Ramos (cell line): ENCODE measurements around the gene TMEM161B.
"Not testable (repeated sequence)": the region's sequence is repeated elsewhere in the genome, so short reads cannot be mapped to it uniquely, and the experiment has no call there.

Experiments used
- in situ Hi-C: fragments of 300-500 bp; cut with MboI; formaldehyde crosslinking; loops from one replicate; pipeline ENCODE4 v1.14.3; 2022; ENCODE audit warnings: low sequenced_read_pairs; ENCODE audit not compliant: unreplicated experiment

Gene TMEM161B

DNA sequence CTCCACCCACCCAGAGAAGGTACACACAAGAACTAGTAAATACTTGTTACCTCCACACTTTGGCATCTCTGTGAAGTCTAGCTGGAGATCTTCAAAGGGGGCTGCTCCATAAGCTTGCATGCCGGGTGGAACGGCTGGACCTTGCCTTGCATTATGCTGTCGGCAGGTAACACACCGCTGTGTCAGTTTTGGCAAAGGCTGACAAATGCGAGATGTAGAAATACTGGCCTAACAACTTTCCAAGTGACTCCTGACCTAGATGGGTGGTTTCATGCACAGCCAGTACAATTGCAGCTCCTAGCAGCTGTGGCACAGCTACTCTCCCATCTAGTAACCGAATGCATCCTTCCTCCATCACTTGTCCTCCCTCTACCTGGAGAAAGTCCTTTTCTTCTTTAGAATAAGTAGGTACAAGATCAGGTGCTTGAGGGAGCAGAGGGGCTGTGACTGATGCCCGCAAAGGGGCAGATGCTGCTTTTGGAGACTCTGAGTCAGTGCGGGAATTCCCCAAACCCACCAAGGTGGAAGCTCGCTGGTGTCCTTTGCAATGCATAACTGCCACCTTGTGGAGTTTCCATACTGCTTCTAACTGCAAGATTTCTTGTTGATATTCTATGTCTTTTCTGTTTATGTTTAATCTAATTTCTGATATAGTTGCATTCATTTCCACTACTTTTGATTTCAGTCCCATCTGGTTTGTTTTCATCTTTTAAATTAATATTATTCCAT lies 78.4 kb downstream of the TMEM161B start:
- in situ Hi-C loops: no loop called here

DNA sequence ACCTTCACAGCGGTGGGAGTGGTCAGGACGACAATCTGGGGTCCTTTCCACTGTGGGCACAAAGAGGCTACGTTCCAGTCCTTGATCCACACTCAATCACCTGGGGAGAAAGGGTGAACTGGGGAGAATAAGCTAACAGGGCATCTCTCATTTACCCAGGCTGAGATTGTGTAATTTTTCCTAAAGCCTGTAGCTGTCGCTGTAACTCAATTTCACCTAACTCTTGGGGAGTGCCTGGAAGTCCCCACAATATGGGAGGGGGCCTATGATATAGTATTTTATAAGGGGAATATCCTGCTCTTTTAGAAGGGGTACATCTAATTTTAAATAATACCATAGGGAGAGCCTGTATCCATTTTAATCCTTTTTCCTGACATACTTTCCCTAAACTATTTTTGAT lies 79.2 kb downstream of the TMEM161B start:
- in situ Hi-C loops: not testable (repeated sequence)

DNA sequence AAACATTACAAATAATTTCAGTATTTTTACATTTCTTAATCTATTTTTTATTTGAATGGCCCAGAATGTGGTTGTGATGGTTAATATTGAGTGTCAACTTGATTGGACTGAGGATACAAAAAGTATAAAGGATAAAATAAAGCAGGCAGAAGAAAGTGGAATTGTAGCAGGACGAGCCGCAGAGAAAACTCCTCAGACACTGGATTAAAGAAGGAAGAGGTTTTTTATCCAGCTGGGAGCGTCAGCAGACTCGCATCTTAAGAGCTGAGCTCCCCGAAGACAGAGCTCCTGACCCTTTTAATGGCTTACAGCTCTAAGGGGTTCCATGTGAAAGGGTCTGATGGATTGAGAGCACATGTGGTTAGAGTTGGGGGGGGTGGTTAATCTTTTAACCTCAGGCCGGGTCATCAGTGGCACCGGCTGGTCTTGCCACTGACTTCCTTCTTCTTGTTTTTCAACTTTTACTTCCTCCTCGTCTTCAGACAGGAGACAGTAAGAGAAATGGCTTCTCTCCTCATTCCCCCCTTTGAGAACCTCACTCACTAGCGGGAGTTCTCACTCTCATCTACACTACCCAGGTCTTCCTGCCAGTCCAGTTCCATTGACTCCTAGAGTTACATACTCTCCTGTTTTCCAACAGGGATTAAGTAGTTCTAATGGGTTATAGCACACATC lies 80.0 kb downstream of the TMEM161B start:
- in situ Hi-C loops: no loop called here

DNA sequence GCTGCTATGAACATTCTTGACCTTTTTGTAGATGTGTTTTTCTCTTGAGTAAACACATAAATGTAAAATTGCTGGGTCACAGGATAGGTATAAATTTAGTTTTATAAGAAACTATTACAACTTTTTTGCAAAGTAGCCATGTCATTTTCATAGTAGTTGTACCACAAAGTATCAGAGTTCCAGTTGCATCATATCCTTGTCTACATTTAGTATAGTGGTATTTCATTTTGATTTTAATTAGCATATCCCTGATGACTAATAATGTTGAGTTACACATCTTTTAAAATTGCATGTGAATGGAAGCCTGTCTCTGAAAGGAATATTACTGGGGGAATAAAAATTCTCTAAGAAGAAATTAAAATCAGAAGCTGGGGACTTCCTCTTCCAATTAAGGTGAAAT lies 85.4 kb downstream of the TMEM161B start:
- in situ Hi-C loops: no loop called here

DNA sequence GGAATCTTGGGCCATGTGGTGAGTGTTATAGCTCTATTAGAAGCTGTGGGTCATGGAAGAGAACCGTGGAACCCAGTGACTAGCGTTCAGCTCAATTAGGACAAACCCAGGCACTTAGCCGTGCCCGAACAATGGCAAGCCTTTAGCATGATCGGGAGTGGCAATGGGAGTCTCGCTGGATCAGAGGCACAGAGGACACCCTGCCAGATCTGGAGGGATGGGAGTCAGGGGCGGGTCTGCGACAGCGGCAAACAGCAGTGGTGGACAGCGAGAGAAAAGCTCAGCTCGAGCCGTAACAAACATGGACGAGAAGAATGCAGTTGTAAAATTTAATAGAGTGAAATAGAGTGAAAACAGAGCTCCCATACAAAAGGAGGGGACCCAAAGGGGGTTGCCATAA lies 91.2 kb downstream of the TMEM161B start:
- in situ Hi-C loops: not testable (repeated sequence)

DNA sequence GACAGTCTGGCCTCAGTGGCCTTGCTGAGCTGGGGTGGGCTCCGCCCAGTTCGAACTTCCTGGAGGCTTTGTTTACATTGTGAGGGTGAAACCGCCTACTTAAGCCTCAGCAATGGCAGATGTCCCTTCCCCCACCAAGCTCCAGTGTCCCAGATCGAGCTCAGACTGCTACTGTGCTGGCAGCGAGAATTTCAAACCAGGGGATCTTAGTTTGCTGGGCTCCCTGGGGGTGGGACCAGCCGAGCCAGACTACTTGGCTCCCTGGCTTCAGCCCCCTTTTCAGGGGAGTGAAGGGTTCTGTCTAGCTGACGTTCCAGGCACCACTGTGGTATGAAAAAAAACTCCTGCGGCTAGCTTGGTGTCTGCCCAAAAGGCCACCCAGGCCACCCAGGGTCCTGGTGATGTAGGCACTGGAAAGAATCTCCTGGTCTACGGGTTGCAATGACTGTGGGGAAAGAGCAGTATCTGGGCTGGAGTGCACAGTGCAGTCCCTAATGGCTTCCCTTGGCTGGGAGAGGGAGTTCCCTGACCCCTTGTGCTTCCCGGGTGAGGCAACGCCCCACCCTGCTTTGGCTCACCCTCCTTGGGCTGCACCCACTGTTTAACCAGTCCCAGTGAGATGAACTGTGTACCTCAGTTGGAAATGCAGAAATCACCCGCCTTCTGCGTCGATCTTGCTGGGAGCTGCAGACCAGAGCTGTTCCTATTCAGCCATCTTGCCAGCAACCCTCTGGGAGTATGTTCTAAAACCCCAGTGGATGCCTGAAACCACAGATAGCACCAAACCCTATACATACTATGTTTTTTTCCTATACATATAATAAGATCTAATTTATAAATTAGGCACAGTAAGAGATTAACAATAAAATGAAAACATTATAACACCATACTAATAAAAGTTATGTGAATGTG lies 95.5 kb downstream of the TMEM161B start:
- in situ Hi-C loops: no loop called here

DNA sequence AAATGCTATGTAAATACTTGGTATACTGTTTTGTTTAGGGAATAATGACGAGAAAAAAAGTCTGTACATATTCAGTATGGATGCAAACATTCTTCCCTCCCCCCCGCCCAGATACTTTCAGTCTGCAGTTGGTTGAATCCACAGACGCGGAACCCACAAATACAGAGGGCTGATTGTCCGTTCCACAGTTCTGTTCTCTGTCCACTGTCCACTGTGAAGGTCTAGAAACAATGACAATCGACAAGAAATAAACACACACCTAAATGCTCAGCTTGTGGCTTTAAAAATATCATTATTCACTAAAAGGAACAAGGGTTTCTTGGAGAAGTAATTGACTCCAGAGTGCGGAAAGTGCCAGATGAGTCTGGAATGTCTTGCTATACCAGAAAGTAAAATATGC lies 109.1 kb downstream of the TMEM161B start:
- in situ Hi-C loops: no loop called here

DNA sequence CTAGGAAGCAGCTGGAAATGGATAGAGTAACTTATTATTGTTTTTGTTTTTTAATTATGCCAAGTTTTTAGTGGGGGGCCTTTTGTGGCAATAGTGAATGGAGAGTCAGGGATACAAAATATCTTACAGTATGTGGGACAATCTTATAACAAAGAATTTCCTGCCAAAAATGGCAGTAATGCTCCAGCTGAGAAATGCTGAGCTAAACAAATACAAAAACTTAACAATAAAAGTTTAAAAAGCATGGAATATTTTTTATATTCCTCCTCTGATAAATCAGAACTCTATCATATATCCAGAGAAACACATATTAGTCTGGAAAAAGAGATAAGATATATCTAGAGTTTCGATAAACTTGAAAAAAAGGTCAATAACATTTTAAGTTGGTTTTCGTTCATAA lies 110.6 kb downstream of the TMEM161B start:
- in situ Hi-C loops: no loop called here

DNA sequence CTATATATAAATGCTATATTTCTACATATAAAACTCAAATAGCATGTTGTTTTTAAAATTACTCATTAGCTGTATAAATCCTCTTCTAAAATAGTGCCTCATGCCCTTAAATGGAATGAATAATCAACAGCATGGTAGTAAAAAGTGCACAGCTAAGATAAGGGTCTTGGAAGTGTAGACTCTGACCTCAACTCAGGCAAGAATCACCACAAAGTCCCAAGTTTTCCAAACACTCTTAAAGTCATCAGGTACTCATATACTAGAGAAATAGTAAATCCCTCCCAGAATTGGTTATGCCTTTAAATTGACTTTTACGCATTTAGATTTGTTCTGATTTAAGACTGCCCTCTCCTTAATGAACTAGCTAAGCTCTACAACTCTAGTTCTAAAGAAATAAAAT lies 113.8 kb downstream of the TMEM161B start:
- in situ Hi-C loops: no loop called here

DNA sequence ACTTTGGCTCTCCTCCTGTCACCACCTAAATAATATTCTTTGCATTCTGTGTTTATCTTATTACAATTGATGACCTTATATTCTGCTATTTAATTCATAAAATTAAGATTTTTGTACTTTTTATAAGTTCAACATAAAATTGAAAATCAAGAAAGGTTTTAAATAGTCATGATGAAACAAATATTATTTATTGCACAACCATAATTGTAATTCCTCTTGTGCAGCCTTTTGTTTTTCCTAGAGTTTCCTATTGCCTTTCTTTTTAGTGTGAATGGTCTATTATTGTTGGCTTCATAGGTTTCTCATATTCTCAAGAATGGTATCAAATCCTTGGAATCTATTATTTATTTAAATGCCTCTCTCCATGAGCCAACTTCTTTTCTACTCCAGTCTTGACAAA lies 117.9 kb downstream of the TMEM161B start:
- in situ Hi-C loops: no loop called here

DNA sequence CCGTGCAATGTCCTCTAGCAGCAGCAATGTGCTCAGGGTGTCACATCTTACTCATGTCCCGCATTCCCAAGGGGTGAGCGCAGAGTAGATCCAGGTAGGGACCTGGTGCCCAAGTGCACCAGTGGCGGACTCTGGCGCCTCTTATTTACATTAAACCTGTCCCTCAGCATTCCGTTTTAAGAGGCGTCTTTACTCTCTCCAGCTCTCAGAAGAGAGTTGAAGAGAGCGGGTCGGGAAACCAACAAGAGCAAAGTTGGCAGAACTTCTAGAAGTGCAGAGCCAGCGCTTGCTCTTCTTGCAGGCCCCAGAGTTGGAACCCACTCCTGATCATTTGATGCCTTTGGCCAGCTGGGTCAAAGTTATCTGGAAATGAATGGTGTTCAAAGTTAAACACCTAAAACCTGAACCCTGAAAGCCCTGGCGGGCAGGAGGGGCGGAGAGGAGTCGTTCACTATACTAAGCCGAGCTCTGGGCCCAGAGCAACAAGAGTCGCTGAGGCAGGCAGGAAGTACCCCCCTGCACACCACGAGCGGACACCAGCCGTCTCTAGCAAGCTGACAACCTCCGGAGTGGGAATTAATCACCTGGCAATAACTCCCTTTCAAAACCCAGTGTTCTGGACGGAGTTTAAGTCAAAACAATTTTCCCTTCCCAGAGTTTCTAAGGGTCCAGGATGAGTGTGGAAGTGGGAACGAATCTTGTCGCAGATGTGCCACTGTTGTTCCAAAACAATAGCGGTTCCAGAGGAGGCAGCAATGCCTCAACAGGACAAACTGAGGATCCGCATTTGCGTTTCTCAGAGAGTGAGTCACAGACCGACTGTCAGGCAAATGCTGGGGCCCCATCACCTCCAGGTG lies 122.8 kb downstream of the TMEM161B start:
- in situ Hi-C loops: no loop called here

DNA sequence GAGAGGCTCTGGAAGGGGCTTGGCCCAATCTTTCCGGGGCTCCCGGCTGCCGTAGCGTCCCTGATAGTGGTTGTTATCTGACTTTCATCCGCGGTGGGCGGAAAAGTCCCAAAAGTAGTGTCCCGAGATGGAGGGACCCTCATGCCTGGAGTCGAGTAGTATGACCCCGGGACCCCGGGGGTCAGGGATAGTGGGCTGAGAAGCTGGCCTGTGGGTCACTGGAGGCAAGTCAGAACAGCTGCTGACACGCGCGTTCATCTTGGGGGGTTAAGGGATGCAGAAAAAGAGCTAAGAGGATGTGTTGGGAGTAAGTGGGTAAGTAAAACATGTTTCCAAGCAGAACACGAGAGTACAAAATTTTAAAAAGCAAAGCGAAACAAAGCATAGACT lies 123.4 kb downstream of the TMEM161B start:
- in situ Hi-C loops: no loop called here
